Naive thymus-derived CD8-positive, alpha-beta T cell (primary cell): ENCODE measurements around the gene ESRP2. TPM values are rescaled to one million over a fixed set of nuclear protein-coding genes. Genes with fewer than 3 reads are reported as not detected.

ENCODE experiments used
- ATAC-seq, 2 donors: fragments of 150-1000 bp; cut with Tn5 transposase in 1 of 2; sonication (Bioruptor Pico), chemical (Tn5 transposase) in 1 of 2; 1 replicate in 1 of 2; 2 replicates in 1 of 2; pipeline ENCODE4 v1.10.0; 2021; ENCODE audit warnings: mild to moderate bottlenecking in 2 of 2, moderate library complexity in 2 of 2
- POLR2A ChIA-PET: fragments of 350-600 bp; sonication (Branson Sonifier 250); formaldehyde crosslinking; loops from one replicate; lab custom pipeline; 2021; ENCODE audit warnings: antibody characterized with exemption; lab: Charles Lee
- DNase-seq, 10 donors: peaks; one replicate each; pipeline versions ENCODE4 v3.0.0 to v3.0.0-alpha.2; 2020 to 2022
- H3K27ac Mint-ChIP-seq, 10 donors: one replicate each; pipeline ENCODE4 v1.8.0; 2020 to 2022; ENCODE audit warnings: mild to moderate bottlenecking in 10 of 10, mixed read lengths in 10 of 10, moderate library complexity in 4 of 10, inconsistent platforms in 1 of 10
- H3K27me3 Mint-ChIP-seq, 5 donors: one replicate each; pipeline ENCODE4 v1.8.0; 2021 to 2022; ENCODE audit warnings: mixed read lengths in 5 of 5
- H3K36me3 Mint-ChIP-seq, 3 donors: one replicate each; pipeline ENCODE4 v1.8.0; 2020 to 2022; ENCODE audit warnings: mixed read lengths in 3 of 3, mild to moderate bottlenecking in 2 of 3, inconsistent platforms in 1 of 3
- H3K4me1 Mint-ChIP-seq, 4 donors: one replicate each; pipeline ENCODE4 v1.8.0; 2021 to 2022; ENCODE audit warnings: mixed read lengths in 4 of 4
- H3K4me3 Mint-ChIP-seq, 10 donors: one replicate each; pipeline ENCODE4 v1.8.0; 2020 to 2022; ENCODE audit warnings: mild to moderate bottlenecking in 10 of 10, mixed read lengths in 10 of 10, moderate library complexity in 6 of 10, inconsistent platforms in 1 of 10
- H3K9me3 Mint-ChIP-seq, 9 donors: one replicate each; pipeline ENCODE4 v1.8.0; 2020 to 2022; ENCODE audit warnings: mixed read lengths in 9 of 9, mild to moderate bottlenecking in 3 of 9, inconsistent platforms in 1 of 9, moderate library complexity in 1 of 9
- polyA plus RNA-seq, 3 donors: library from polyadenylated mRNA; unstranded; fragments of 300-500 nt; fragmentation: Illumina TruSeq; gene quantifications; one replicate each; pipeline ENCODE4 v1.2.3, GENCODE V29; 2021
- total RNA-seq, 8 experiments: library from RNA in 2 of 8; stranded (reverse) in 2 of 8; gene quantifications; one replicate each; pipeline ENCODE4 v1.2.3 and lab custom pipeline; 2021 to 2026

Gene ESRP2
- total RNA-seq: under 1 TPM; 0.22 to 0.36 TPM
- polyA plus RNA-seq: under 1 TPM in 1 of 3 donors, not detected in 2; 0.64 TPM
- total RNA-seq (lab: John Stamatoyannopoulos, UW): 0.07 to 0.98 (median 0.30) reads per million in 6 experiments

DNA sequence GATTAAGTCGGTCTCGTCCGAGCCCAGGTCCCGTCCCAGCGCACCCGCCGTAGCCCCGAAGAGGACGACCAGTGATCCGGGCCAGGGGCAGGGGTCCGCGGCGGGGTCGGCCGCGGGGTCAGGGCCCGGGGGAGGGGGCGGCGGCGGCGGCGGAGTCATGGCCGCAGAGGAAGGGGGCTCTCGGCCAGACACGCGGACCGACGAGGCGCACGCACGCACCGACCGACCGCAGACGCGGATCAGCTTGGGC is at the start of gene ESRP2:
Gene ESRP2, minus strand, starts transcription at position 241 of the 250 bp plus-strand sequence. Its CDS starts 82 bp downstream, at position 159.
- Mint-ChIP-seq H3K27ac (peak within 1 kb of the TSS; percentile 50 to 94 (median 82)), H3K4me3 (peak within 1 kb of the TSS; percentile 88 to 99 (median 96)), H3K27me3 (no peaks in the 10 kb centered on the region), H3K4me1 (peaks cover 18 to 43% (median 39%) of the 10 kb centered on the region in 4 donors), H3K36me3 (no peaks in the 10 kb centered on the region), H3K9me3 (peaks cover 0 to 2% (median 0%) of the 10 kb centered on the region in 9 donors)
- DNase-seq (no peak), ATAC-seq (no peak)
- POLR2A ChIA-PET: interaction anchor here (0.6 to 2.9 kb wide), 10 partner anchors 8 to 156 kb away, joined by 3 to 17 read pairs (median 4); partner anchors contain the start of genes NFATC3, PLA2G15, PRMT7 and SLC7A6OS

DNA sequence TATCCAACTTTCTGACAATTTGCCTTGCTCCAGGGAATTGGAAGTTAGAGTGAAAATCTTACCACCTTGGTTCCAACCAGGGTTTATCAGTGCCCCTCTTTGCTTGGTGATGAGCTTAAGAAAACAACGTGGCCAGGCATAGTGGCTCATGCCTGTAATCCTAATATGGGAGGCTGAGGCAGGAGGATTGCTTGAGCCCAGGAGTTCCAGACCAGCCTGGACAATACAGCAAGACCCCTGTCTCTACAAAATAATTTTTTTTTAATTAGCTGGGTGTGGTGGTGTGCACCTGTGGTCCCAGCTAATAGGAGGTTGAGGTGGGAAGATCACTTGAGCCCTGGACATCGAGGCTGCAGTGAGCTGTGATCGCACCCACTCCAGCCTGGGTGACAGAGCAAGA is 49.8 kb upstream of the ESRP2 start:
- Mint-ChIP-seq H3K4me3 (peak overlapping the region; percentile 74 to 90 (median 84)), H3K4me1 (peaks cover 60 to 99% (median 93%) of the 10 kb centered on the region in 4 donors)
- POLR2A ChIA-PET: interaction anchor here (0.7 to 40.3 kb wide), 8 partner anchors 10 to 442 kb away, joined by 3 to 1294 read pairs (median 8); partner anchors contain the start of genes NFATC3, PRMT7, PSMB10 and SLC7A6

DNA sequence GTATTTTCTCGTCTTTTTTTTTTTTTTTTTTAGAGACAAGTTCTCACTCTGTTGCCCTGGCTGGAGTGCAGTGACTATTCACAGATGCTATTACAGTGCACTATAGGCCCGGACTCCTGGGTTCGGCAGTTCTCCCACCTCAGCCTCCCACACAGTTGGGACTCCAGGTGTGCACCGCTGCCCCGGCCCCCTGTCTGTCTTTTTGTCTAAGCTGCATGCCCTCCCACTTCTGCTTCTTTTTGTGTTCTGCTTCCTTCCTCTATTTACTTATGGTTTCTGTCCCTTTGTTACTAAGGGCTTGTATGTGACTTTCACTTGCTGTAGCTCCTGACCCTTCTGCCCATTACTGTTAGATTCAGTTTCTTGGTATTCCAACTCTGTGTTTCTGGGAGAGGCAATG is 48.9 kb upstream of the ESRP2 start:
- Mint-ChIP-seq H3K27me3 (no peaks in the 10 kb centered on the region), H3K9me3 (no peaks in the 10 kb centered on the region), H3K4me1 (peaks cover 58 to 96% (median 90%) of the 10 kb centered on the region in 4 donors), H3K4me3 (peak overlapping the region; percentile 74 to 90 (median 84)), H3K27ac (peak overlapping the region; percentile 86 to 98 (median 91)), H3K36me3 (peaks cover 0 to 55% (median 14%) of the 10 kb centered on the region in 3 donors)
- DNase-seq: peak in 2 of 10 donors; percentile 31 to 61
- peak in 1 of 2 donors; percentile 6 for ATAC-seq
- POLR2A ChIA-PET: interaction anchor here (0.7 to 40.3 kb wide), 7 partner anchors 9 to 442 kb away, joined by 3 to 1294 read pairs (median 5); partner anchors contain the start of genes NFATC3, PLA2G15, PRMT7 and SLC7A6

More for the DNA sequence above, 49.8 kb upstream of the ESRP2 start:
- ATAC-seq: no peak
- Mint-ChIP-seq H3K27ac (peak overlapping the region; percentile 83 to 98 (median 91)), H3K36me3 (peaks cover 0 to 58% (median 18%) of the 10 kb centered on the region in 3 donors), H3K27me3 (no peaks in the 10 kb centered on the region), H3K9me3 (no peaks in the 10 kb centered on the region)
- DNase-seq: no peak

DNA sequence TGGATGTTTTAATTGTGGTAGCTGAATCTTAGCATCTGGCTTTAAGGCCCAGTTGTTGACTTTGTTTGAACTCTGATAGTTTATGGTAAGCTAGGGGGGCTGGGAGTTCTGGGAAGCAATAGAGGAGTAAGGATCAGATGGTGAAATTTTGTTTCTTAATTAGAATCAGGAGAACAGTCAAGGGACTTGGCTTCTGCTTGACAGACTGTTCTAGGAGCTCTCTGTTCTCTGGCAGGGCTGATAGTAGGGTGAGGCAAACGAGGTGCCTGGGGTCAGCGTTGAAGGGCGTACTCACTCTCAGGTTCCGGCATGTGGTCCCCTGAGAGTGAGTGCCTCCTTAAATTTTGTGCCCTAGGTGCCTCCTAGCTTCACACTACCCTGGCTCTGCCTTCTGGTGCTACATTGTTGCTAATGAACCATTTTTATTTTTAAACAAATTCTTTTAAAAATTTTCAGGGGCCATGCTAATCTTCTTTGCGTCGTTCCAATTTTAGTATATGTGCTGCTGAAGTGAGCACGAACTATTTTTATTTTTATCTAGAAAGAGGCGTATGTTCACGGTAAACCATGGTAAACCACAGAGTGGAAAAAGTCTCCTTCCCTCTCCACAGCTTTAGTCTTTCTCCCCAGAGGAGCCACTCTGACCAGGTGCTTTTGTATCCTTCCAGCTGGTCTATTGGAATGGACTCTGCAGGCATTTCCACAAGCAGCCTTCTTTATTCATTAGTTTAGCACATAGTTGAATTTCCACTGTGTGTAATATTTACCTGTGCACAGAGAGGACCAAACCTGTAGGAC is 48.1 kb upstream of the ESRP2 start:
- POLR2A ChIA-PET: interaction anchor here (0.5 to 40.3 kb wide), 4 partner anchors 8 to 946 kb away, joined by 5 to 1294 read pairs (median 650); partner anchors contain the start of genes PRMT7, SLC7A6 and SLC7A6OS
- peak overlapping the region; percentile 74 to 90 (median 84) for H3K4me3 Mint-ChIP-seq
- peak overlapping the region; percentile 86 to 98 (median 91) for H3K27ac Mint-ChIP-seq
- DNase-seq (peak in 1 of 10 donors; percentile 55), ATAC-seq (peak in 1 of 2 donors; percentile 10)
- H3K4me1 Mint-ChIP-seq: peaks cover 53 to 94% (median 87%) of the 10 kb centered on the region in 4 donors
- no peaks in the 10 kb centered on the region for H3K9me3 Mint-ChIP-seq
- peaks cover 0 to 55% (median 15%) of the 10 kb centered on the region in 3 donors for H3K36me3 Mint-ChIP-seq
- no peaks in the 10 kb centered on the region for H3K27me3 Mint-ChIP-seq

DNA sequence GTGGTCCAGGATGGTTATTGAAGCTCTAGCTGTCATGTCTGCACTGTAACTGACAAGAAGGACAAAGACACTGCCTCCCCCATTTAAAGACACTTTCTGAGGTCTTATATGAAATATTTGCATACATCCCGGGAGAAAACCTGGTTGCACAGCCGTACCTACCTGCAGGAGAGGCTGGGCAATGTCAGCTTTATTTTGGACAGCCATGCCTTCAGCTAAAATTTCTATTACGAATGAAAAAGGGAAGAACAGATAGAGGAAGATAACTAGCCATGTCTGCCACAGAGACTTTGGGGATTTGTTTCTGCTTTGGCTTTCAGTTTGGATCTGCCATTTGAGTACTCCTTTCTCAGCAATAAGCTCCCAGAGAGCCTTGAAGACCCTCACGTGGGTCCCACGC is 47.4 kb upstream of the ESRP2 start:
- H3K4me1 Mint-ChIP-seq: peaks cover 53 to 89% (median 85%) of the 10 kb centered on the region in 4 donors
- H3K9me3 Mint-ChIP-seq: no peaks in the 10 kb centered on the region
- peak overlapping the region; percentile 74 to 90 (median 84) for H3K4me3 Mint-ChIP-seq
- POLR2A ChIA-PET: interaction anchor here (0.5 to 40.3 kb wide), 3 partner anchors 8 to 946 kb away, joined by 5 to 1294 read pairs (median 1294); partner anchors contain the start of genes PRMT7, SLC7A6 and SLC7A6OS
- ATAC-seq (no peak), DNase-seq (peak in 1 of 10 donors; percentile 34)
- no peaks in the 10 kb centered on the region for H3K27me3 Mint-ChIP-seq
- H3K36me3 Mint-ChIP-seq: peaks cover 0 to 51% (median 15%) of the 10 kb centered on the region in 3 donors
- H3K27ac Mint-ChIP-seq: peak overlapping the region; percentile 86 to 98 (median 91)

DNA sequence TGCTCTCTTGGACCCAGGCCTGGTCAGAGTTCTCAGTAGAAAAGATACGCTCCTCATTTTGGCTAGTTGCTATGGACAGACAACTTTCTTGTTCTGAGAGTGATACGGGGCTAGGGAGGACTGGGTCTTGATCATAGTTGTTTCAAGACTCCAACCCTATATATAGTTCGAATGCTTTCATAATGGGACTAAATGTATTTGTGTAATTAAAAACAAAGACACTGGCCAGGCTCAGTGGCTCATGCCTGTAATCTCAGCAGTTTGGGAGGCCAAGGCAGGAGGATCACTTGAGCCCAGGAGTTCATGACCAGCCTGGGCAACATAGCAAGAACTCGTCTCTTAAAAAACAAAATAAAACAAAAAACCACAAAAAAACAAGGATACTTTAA is 46.1 kb upstream of the ESRP2 start:
- POLR2A ChIA-PET: interaction anchor here (34.3 to 40.3 kb wide), 2 partner anchors 6 to 13 kb away, joined by 1294 read pairs; partner anchors contain the start of genes PRMT7, SLC7A6 and SLC7A6OS
- H3K36me3 Mint-ChIP-seq: peaks cover 0 to 44% (median 10%) of the 10 kb centered on the region in 3 donors
- DNase-seq: peak in 1 of 10 donors; percentile 7
- ATAC-seq: no peak
- H3K27me3 Mint-ChIP-seq: no peaks in the 10 kb centered on the region
- peak overlapping the region; percentile 86 to 98 (median 91) for H3K27ac Mint-ChIP-seq
- peak overlapping the region; percentile 66 to 90 (median 82) for H3K4me3 Mint-ChIP-seq
- H3K4me1 Mint-ChIP-seq: peaks cover 43 to 78% (median 73%) of the 10 kb centered on the region in 4 donors
- no peaks in the 10 kb centered on the region for H3K9me3 Mint-ChIP-seq

DNA sequence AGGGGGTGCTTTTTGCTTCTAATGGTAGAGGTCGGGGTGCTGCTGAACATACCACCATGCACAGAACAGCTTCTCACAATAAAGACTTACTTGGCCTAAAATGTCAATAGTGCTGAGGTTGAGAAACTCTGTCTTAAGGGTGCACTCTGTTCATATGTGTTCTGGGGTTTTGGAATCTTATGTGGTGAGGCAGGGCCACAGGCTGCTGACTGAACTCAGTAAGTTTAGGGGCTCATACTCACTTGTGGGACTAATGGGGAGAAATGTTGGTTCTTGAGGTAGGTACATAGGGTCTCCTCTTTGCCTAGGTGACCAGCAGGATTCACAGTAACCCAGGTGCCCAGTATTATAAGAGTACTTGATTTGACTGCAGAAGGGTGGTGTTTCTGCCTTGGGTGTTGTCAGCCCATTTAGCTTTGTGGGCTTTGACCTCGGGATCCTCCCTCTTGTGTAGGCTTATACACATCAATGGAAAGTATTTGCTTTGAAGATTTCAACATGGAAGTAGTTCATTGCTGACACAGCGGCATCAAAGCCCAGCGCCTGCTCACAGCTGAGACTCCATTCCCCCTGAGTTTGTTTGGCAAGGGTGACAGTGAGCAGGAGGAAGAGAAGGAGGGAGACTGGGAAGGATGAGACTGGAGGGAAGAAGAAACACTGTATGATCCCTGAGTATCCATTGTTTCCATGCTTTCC is 45.6 kb upstream of the ESRP2 start:
- peaks cover 0 to 44% (median 10%) of the 10 kb centered on the region in 3 donors for H3K36me3 Mint-ChIP-seq
- no peaks in the 10 kb centered on the region for H3K27me3 Mint-ChIP-seq
- POLR2A ChIA-PET: interaction anchor here (34.3 to 40.3 kb wide), 2 partner anchors 6 to 14 kb away, joined by 1294 read pairs; partner anchors contain the start of genes PRMT7, SLC7A6 and SLC7A6OS
- peak overlapping the region; percentile 86 to 98 (median 91) for H3K27ac Mint-ChIP-seq
- peak in 7 of 10 donors; percentile 28 to 67 (median 47) for DNase-seq
- ATAC-seq: peak; percentile 62 to 64
- H3K9me3 Mint-ChIP-seq: no peaks in the 10 kb centered on the region
- peak overlapping the region; percentile 66 to 90 (median 82) for H3K4me3 Mint-ChIP-seq
- H3K4me1 Mint-ChIP-seq: peaks cover 40 to 76% (median 70%) of the 10 kb centered on the region in 4 donors

DNA sequence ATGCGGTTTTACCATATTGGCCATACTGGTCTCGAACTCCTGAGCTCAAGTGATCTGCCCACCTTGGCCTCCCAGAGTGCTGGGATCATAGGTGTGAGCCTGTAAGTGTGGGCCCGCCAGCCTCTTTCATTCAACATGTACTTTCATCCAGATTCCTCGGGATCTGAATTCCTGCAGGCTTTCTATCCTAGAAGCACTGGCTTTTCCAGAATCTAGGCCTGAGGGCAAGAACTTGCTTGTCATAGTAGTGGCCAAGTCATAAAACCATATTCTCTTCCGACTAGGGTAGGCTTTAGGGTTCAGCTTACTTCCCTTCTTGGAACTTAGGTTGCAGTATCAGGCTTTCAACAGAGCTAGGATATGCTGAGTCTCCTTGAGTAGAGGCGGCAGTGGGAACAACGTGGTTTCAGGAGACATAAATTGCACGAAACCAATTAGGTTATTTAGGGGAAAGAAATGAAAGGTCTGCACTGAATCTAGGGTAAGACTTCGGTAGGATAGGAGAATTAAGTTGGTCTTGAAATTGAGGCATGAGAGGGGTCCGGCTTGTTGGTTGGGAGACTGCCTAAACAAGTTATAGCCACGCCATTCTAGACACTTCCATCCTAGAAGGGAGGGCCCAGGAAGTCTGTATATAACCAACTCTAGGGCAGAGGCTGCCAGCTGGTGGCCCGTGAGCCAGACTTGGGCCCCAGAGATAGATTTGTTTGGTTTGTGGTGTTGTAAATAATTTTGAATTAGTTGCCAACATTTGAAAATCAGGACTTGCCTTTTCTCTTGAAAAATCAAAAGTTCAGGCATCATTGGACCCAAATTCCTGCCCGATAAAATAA is 44.0 kb upstream of the ESRP2 start:
- Mint-ChIP-seq H3K36me3 (peaks cover 0 to 51% (median 12%) of the 10 kb centered on the region in 3 donors), H3K9me3 (no peaks in the 10 kb centered on the region), H3K4me3 (peak overlapping the region in 9 of 10 donors; percentile 40 to 81 (median 73)), H3K27ac (peak overlapping the region; percentile 87 to 97 (median 91)), H3K27me3 (no peaks in the 10 kb centered on the region), H3K4me1 (peaks cover 41 to 76% (median 70%) of the 10 kb centered on the region in 4 donors)
- DNase-seq: peak in 1 of 10 donors; percentile 41
- POLR2A ChIA-PET: interaction anchor here (0.6 to 40.3 kb wide), 4 partner anchors 4 to 170 kb away, joined by 3 to 1294 read pairs (median 650); partner anchors contain the start of genes PRMT7, SLC7A6 and SLC7A6OS
- ATAC-seq: no peak

DNA sequence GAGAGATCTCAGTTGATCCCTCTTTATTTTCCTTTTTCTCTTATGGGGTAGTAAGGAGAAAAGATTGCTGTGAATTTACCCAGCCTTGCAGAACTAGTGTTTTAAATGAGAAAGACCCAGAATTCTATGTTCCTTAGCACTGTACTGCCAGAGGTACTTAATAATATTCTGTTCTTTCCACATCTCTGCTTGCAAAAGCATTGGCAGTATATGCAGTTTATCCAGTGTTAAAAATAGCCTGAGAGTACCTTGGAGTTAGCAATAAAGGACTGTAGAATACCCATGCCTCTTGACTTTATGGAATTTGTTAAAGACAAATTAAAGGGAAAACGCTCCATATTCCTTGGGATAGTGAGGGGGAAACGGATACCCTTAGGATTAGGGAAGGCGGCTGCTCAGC is 40.3 kb upstream of the ESRP2 start:
- H3K4me1 Mint-ChIP-seq: peaks cover 31 to 77% (median 70%) of the 10 kb centered on the region in 4 donors
- POLR2A ChIA-PET: interaction anchor here (0.9 to 40.3 kb wide), 6 partner anchors 10 to 276 kb away, joined by 3 to 1294 read pairs (median 7); partner anchors contain the start of genes PRMT7, SLC7A6 and SLC7A6OS

DNA sequence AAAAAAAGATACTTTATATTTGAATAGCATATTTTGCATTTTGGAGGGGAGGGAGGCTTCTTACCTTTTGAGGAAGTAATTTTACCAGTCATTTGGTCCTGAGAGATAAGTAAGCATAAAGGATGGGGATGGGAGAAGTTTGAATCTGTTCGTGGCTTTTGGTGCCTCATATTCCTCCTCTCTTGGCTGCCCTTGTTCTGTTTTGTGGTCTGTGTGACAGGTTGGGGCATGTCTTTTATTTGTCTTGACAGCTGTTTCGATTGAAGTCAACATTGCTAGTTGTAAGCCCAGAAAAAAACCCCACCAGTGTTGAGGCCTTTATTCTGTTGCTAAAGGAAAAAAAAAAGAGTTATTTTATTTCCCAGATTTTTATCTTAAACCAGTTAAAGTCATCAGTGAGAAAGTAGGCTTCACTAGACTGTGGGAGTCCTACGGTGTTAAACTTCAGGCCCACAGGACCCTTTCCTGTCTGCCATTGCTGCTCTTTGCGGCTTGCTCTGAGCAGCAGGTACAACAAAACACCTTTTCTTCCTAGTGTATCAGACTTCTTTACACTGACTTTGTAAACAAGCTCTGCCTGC is 39.8 kb upstream of the ESRP2 start:
- Mint-ChIP-seq H3K4me3 (peak overlapping the region; percentile 49 to 93 (median 82)), H3K36me3 (peaks cover 0 to 53% (median 20%) of the 10 kb centered on the region in 3 donors), H3K27ac (peak overlapping the region; percentile 89 to 100 (median 98)), H3K27me3 (peaks cover 0 to 1% (median 0%) of the 10 kb centered on the region in 5 donors), H3K9me3 (no peaks in the 10 kb centered on the region), H3K4me1 (peaks cover 31 to 76% (median 69%) of the 10 kb centered on the region in 4 donors)
- ATAC-seq (peak; percentile 78 to 82), DNase-seq (peak in 9 of 10 donors; percentile 28 to 83 (median 66))
- POLR2A ChIA-PET: interaction anchor here (0.6 to 40.3 kb wide), 7 partner anchors 9 to 275 kb away, joined by 3 to 1294 read pairs (median 4); partner anchors contain the start of genes PRMT7, SLC7A6 and SLC7A6OS

More for the DNA sequence above, 40.3 kb upstream of the ESRP2 start:
- ATAC-seq (peak in 1 of 2 donors; percentile 1), DNase-seq (no peak)
- Mint-ChIP-seq H3K27me3 (peaks cover 0 to 1% (median 0%) of the 10 kb centered on the region in 5 donors), H3K4me3 (peak overlapping the region; percentile 49 to 93 (median 82)), H3K9me3 (no peaks in the 10 kb centered on the region), H3K36me3 (peaks cover 0 to 53% (median 19%) of the 10 kb centered on the region in 3 donors), H3K27ac (peak overlapping the region; percentile 89 to 100 (median 98))
